Nephron progenitor cell (in vitro differentiated cells): Measurements from ENCODE around the gene C2CD4C.

ENCODE experiments used
- DNase-seq: peaks from one replicate; pipeline ENCODE4 v3.0.0; 2021
- H3K27ac Mint-ChIP-seq: 2 replicates; pipeline ENCODE4 v1.8.0; 2021; ENCODE audit warnings: mild to moderate bottlenecking, moderate library complexity, mixed read lengths
- H3K27me3 Mint-ChIP-seq: 2 replicates; pipeline ENCODE4 v1.8.0; 2021; ENCODE audit warnings: mild to moderate bottlenecking, low read depth, mixed read lengths; ENCODE audit not compliant: poor library complexity
- H3K36me3 Mint-ChIP-seq: 2 replicates; pipeline ENCODE4 v1.8.0; 2021; ENCODE audit warnings: low read depth, mixed read lengths
- H3K4me1 Mint-ChIP-seq: 2 replicates; pipeline ENCODE4 v1.8.0; 2021; ENCODE audit warnings: mixed read lengths
- H3K4me3 Mint-ChIP-seq: 2 replicates; pipeline ENCODE4 v1.8.0; 2021; ENCODE audit warnings: mild to moderate bottlenecking, moderate library complexity, mixed read lengths
- H3K9me3 Mint-ChIP-seq: 2 replicates; pipeline ENCODE4 v1.8.0; 2021; ENCODE audit warnings: mild to moderate bottlenecking, moderate library complexity, mixed read lengths
- CTCF ChIP-seq: fragments of 200-600 bp; sonication (generic); IDR thresholded peaks from 2 replicates; pipeline ENCODE4 v1.5.0; 2021; ENCODE audit warnings: antibody characterized with exemption

C2CD4C gene

GRCh38 chr19:408441-408901, 476 bp downstream of the C2CD4C start:
- Mint-ChIP-seq H3K27me3 (peaks cover 5% of the 10 kb centered on the region), H3K36me3 (no peaks in the 10 kb centered on the region), H3K9me3 (peaks cover 6% of the 10 kb centered on the region), H3K4me3 (peak overlapping the region; percentile 62), H3K4me1 (peaks cover 40% of the 10 kb centered on the region), H3K27ac (no peak overlapping the region)
- peak; percentile 48 for DNase-seq
- TF ChIP-seq CTCF = no peak

- TF ChIP-seq CTCF = no peak
- Mint-ChIP-seq H3K4me3 (peak overlapping the region; percentile 62), H3K36me3 (no peaks in the 10 kb centered on the region), H3K27me3 (peaks cover 5% of the 10 kb centered on the region), H3K27ac (no peak overlapping the region), H3K9me3 (peaks cover 6% of the 10 kb centered on the region), H3K4me1 (peaks cover 47% of the 10 kb centered on the region)
- DNase-seq = no peak
Measured at GRCh38 chr19:407511-408440, 1.2 kb downstream of the C2CD4C start.

- Mint-ChIP-seq H3K27me3 (peaks cover 5% of the 10 kb centered on the region), H3K4me1 (peaks cover 48% of the 10 kb centered on the region), H3K36me3 (no peaks in the 10 kb centered on the region), H3K27ac (no peak overlapping the region), H3K4me3 (no peak overlapping the region), H3K9me3 (peaks cover 6% of the 10 kb centered on the region)
- DNase-seq = no peak
- TF ChIP-seq CTCF = no peak
Measured at GRCh38 chr19:406971-407510, 1.9 kb downstream of the C2CD4C start.

GRCh38 chr19:406135-406781, 2.7 kb downstream of the C2CD4C start:
- DNase-seq = peak; percentile 48
- H3K27ac Mint-ChIP-seq = no peak overlapping the region
- H3K36me3 Mint-ChIP-seq = no peaks in the 10 kb centered on the region
- TF ChIP-seq CTCF = no peak
- peaks cover 3% of the 10 kb centered on the region for H3K9me3 Mint-ChIP-seq
- peaks cover 44% of the 10 kb centered on the region for H3K4me1 Mint-ChIP-seq
- H3K27me3 Mint-ChIP-seq = peaks cover 5% of the 10 kb centered on the region
- peak overlapping the region; percentile 42 for H3K4me3 Mint-ChIP-seq

- no peak for DNase-seq
- no peak overlapping the region for H3K27ac Mint-ChIP-seq
- peaks cover 5% of the 10 kb centered on the region for H3K27me3 Mint-ChIP-seq
- H3K9me3 Mint-ChIP-seq = peaks cover 3% of the 10 kb centered on the region
- H3K4me3 Mint-ChIP-seq = peak overlapping the region; percentile 42
- H3K4me1 Mint-ChIP-seq = peaks cover 44% of the 10 kb centered on the region
- H3K36me3 Mint-ChIP-seq = no peaks in the 10 kb centered on the region
- no peak for TF ChIP-seq CTCF
Measured at GRCh38 chr19:405121-405965, 3.6 kb downstream of the C2CD4C start.
